Endothelial cell of hepatic sinusoid (primary cell): ENCODE data around the gene OR2H2.

Source experiments
- in situ Hi-C: cut with HindIII; loops from 2 replicates; pipeline ENCODE4 v1.10.0; 2017; ENCODE audit warnings: low sequenced_read_pairs

OR2H2 gene

DNA sequence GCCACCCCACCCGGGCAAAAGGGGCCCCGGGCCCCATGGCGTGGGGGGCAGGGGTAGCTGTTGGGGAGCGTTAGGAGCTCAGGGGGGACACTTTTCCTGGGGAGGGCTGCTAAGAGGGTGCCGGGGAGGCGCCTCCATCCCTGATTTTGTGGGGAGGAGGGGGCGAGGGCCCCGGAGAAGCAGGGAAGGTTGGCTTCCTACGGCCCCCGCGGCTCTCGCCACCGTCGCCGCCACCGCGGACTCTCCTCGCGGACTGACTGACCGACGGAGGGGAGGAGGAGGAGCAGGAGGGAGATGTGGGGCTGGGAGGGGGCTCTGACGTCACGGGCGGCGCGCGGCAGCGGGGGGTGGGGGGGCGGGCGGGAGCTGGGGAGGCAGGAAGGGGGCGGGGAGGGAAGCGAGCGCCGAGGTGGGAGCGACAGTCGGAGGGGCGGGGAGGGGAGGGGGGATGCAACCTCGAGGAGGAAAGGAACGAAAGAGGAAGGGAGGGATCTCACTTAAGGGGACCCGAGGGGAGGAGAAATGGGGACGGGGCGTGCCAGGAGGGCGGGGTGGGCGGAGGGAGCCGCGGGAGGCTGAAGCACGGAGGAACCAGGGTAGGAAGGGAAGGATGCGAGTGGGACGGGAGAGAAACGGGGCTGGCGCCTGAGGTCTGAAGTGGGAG, 43.0 kb downstream of the OR2H2 start:
- in situ Hi-C loops: no loop called here

GRCh38 chr6:29628419-29629281, 43.7 kb downstream of the OR2H2 start:
- in situ Hi-C loops: no loop called here

DNA sequence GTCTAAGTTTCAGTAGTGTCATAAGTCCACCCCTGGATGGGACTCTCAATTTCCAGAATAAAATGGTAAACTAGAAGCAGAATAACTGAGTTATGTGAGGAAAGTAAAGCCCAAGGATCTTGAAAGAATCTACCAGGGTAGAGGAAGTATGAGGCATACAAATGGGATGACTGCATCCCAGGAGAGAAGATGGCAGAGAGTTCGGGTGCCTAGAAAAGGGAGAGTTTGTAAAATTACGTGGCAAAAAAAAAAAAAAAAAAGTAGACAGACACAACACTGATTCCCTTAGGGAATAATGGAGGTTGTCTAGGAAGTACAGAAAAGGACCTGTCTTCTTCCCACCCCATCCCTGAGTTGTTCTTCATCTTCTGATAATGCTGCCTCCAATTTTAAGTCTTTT, 44.6 kb downstream of the OR2H2 start:
- in situ Hi-C loops: no loop called here

DNA sequence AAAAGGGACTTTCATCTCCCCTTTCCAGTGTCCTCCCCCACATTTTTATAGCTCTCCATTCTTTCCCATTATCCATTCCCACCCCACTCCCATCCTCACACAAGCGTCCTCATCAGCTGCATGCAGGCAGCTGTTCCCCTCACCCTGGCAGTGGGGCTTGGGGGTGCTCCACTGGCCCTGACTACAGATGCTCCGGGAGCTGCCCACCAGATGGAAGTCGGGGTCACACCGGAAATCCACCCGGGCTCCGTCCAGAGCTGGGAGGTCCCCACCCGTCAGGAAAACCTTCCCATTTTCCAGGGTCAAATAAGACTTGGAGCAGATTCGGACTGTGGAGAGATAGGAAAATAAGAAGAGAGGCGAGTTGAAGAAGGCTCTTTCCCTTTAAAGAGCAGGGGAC, 45.4 kb downstream of the OR2H2 start:
- in situ Hi-C loops: no loop called here

DNA sequence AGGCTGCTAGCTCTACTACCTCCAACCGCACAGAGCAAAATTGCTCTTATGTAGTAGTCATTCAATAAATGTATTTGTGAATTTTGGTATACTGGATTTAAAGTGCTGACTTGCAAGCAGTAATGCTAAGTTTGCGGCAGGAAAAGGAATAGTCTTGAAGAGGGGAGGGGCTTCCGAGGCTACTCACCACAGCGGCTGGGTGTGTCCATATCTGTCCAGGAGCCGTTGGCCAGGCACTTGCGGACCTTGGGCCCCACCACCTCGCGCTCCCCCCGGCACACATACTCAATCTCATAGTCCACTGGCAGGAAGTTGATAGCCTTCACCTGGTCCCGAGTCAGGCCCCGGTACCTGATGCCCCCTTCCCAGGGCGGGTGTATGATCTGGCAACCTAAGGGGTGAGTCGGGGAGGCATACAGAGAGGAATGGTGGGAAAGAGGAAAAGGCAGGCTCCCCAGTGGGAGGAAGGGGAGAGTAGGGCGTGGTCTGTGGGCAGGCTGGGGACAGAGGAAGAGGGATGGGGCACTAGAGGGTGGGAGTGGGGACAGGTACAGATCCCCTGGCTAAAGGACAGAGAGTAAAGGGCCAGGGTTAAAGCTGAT, 46.4 kb downstream of the OR2H2 start:
- in situ Hi-C loops: no loop called here

GRCh38 chr6:29631860-29632731, 47.2 kb downstream of the OR2H2 start:
- in situ Hi-C loops: no loop called here

GRCh38 chr6:29632789-29633533, 48.0 kb downstream of the OR2H2 start, which contains the start of gene GABBR1:
Gene GABBR1, minus strand, starts transcription at chr6:29633183. Its CDS starts 798 bp downstream, at chr6:29632385.
- in situ Hi-C loops: no loop called here

GRCh38 chr6:29633534-29633905, 48.6 kb downstream of the OR2H2 start:
- in situ Hi-C loops: no loop called here

DNA sequence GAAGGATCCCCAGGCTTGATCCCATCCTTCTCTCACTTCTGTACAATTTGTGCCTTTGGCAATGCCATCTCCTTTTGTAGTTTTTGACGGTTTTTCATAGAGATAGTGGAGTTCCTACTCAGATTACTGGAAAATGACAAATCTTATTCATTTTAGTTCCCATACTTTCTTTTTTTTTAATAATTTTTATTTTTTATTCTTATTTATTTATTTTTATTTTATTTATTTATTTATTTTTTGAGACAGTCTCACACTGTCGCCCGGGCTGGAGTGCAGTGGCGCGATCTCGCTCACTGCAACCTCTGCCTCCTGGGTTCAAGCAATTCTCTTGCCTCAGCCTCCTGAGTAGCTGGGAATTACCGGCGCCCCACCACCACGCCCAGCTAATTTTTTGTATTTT, 52.3 kb downstream of the OR2H2 start:
- in situ Hi-C loops: no loop called here
